ENCODE data around the gene PTCD2. TPM values are rescaled to one million over a fixed set of nuclear protein-coding genes. Genes with fewer than 3 reads are reported as not detected.

PTCD2 gene
- total and polyA plus RNA-seq, 9 of the 15 experiments (the other 6 are each of a cell fraction or from before 2014, with no cell fraction given) = 11.9 to 28.5 (median 18.6) TPM

DNA sequence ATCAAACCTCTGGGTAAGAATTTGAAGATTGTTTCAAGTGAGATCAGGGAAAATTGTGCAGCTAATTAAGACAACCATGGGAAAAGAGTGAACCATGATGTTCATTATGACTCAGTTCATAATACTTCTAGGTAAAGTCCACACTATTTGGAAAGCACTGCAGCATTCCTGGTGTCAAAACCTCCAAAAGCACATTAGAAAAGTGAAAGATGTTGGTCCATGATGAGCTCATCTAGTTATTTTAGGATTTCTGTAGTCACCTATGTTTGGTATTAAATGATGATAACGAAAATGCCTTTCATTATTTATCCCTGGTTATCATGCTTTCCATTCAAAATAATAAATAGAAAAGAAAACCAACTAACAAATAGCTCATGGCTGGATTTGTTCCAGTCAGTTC is 49.1 kb downstream of the PTCD2 start:
- Histone ChIP-seq H3K4me1 (replicated peaks in 1 of 2; ENCODE audit: control insufficient read depth in 2 of 2, insufficient read depth in 2 of 2, low read length in 2 of 2) (no peaks in the 10 kb centered on the region; a peak in 1 of 5 replicates), H3K4me2 (ENCODE audit: insufficient read depth, low read length) (no peak overlapping the region), H3K79me2 (ENCODE audit: control insufficient read depth, insufficient read depth, low read length) (no peaks in the 10 kb centered on the region), H3K9me1 (ENCODE audit: control insufficient read depth, insufficient read depth, low read length) (no peaks in the 10 kb centered on the region), H3K9me3 (replicated peaks; ENCODE audit: control insufficient read depth, insufficient read depth, low read depth, low read length) (no peaks in the 10 kb centered on the region), H3K36me3 (ENCODE audit: control insufficient read depth, insufficient read depth, low read length) (peaks cover 2% of the 10 kb centered on the region; the same call in 1 of the 3 replicates), H3K27me3 (ENCODE audit: control insufficient read depth in 2 of 2, insufficient read depth in 2 of 2, low read length in 2 of 2) (no peaks in the 10 kb centered on the region), H2AFZ (ENCODE audit: low read depth, low read length) (no peak overlapping the region), H4K20me1 (replicated peaks; ENCODE audit: control insufficient read depth, insufficient read depth, low read length) (no peaks in the 10 kb centered on the region), H3K27ac (ENCODE audit: extremely low read depth, low read depth, low read length) (no peak overlapping the region), H3K9ac (ENCODE audit: insufficient read depth in 1 of 2, low read depth in 2 of 2, low read length in 2 of 2) (no peak overlapping the region), H3K4me3 (no peak overlapping the region)
- no TSS peak for BruUV-seq (replicated peaks)
- intact Hi-C loops (cut with micrococcal nuclease) = no loop called here
- no peak for TF ChIP-seq CCNT2 (IDR thresholded peaks at IDR 0.05; ENCODE audit: borderline replicate concordance, extremely low read depth, insufficient read length, low read depth, low read length)
- no peak for TF ChIP-seq ZNF165 (CRISPR knock-in tag; IDR thresholded peaks at IDR 0.05; ENCODE audit: borderline replicate concordance)
- TF ChIP-seq NUFIP1 (IDR thresholded peaks at IDR 0.05; ENCODE audit: partially characterized antibody) = no peak
- TF ChIP-seq SMARCA4 (IDR thresholded peaks at IDR 0.05) = no peak
- TF ChIP-seq MED1 (CRISPR knock-in tag; IDR thresholded peaks at IDR 0.05; ENCODE audit: borderline replicate concordance) = no peak
- no peak for TF ChIP-seq MCM2 (IDR thresholded peaks at IDR 0.05; ENCODE audit: low read depth)
- no peak for TF ChIP-seq SP2 (IDR thresholded peaks at IDR 0.05; ENCODE audit: extremely low read depth, low read depth, low read length, poor library complexity, severe bottlenecking)
- WGBS (ENCODE audit: insufficient coverage, low coverage, missing lambda C conversion rate) = 59% methylated on average over 1 of the region's 1 CpG
- DNase-seq (ENCODE audit: extremely low read depth in 1 of 4, low spot score in 3 of 4) (no peak), ATAC-seq (no peak), FAIRE-seq (no peak)
- in situ Hi-C loops (cut with MboI) = no loop called here
- CTCF ChIA-PET (ENCODE audit: low intra/inter-chr PET ratio) = interaction anchor here (1.2 kb wide), 1 partner anchor 215 kb away, joined by 3 read pairs; no protein-coding TSS in a partner anchor
- POLR2A ChIA-PET = no interaction called here

DNA sequence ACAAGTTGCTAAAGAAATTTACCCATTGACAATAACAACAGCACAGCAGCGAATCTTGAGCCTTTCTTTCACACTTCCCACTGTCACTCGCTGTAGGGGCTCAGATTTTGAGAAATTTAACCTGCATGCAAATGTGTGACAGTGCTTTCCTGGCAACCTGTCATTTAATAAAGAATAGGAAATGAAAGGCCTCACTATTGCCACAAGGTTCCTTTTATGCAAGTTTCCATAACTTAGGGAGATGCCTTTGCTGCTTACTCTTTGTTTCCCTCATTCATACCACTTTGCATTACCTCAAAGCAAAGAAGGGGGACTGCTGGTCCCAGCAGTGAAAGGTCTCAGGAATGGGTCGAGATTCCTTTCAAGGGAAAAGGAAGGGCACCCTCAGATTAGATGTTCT is 49.5 kb downstream of the PTCD2 start:
- 57% methylated on average over 3 of the region's 3 CpGs for WGBS (ENCODE audit: insufficient coverage, low coverage, missing lambda C conversion rate)
- Histone ChIP-seq H3K9ac (ENCODE audit: insufficient read depth in 1 of 2, low read depth in 2 of 2, low read length in 2 of 2) (no peak overlapping the region), H2AFZ (ENCODE audit: low read depth, low read length) (no peak overlapping the region), H3K36me3 (ENCODE audit: control insufficient read depth, insufficient read depth, low read length) (0 out of 3 replicates have a peak, but pooled peaks cover 2% of the 10 kb centered on the region), H4K20me1 (replicated peaks; ENCODE audit: control insufficient read depth, insufficient read depth, low read length) (no peaks in the 10 kb centered on the region), H3K79me2 (ENCODE audit: control insufficient read depth, insufficient read depth, low read length) (no peaks in the 10 kb centered on the region), H3K4me2 (ENCODE audit: insufficient read depth, low read length) (no peak overlapping the region), H3K9me1 (ENCODE audit: control insufficient read depth, insufficient read depth, low read length) (no peaks in the 10 kb centered on the region), H3K27ac (ENCODE audit: extremely low read depth, low read depth, low read length) (no peak overlapping the region), H3K4me1 (replicated peaks in 1 of 2; ENCODE audit: control insufficient read depth in 2 of 2, insufficient read depth in 2 of 2, low read length in 2 of 2) (no peaks in the 10 kb centered on the region; a peak in 1 of 5 replicates), H3K4me3 (no peak overlapping the region), H3K27me3 (ENCODE audit: control insufficient read depth in 2 of 2, insufficient read depth in 2 of 2, low read length in 2 of 2) (no peaks in the 10 kb centered on the region), H3K9me3 (replicated peaks; ENCODE audit: control insufficient read depth, insufficient read depth, low read depth, low read length) (no peaks in the 10 kb centered on the region)
- ATAC-seq = no peak
- ChIA-PET POLR2A (no interaction called here), CTCF (ENCODE audit: low intra/inter-chr PET ratio) (no interaction called here)
- in situ Hi-C loops (cut with MboI) (no loop called here), intact Hi-C loops (cut with micrococcal nuclease) (no loop called here)
- no peak for DNase-seq (ENCODE audit: extremely low read depth in 1 of 4, low spot score in 3 of 4)
- no TSS peak for BruUV-seq (replicated peaks)
- no peak for FAIRE-seq
- TF ChIP-seq HNRNPH1 (optimal IDR thresholded peaks at IDR 0.05; ENCODE audit: low read depth, low read length) = no peak
- TF ChIP-seq ZNF232 (CRISPR knock-in tag; IDR thresholded peaks at IDR 0.05) = no peak
- no peak for TF ChIP-seq PML (IDR thresholded peaks at IDR 0.05; ENCODE audit: low read length)
- no peak for TF ChIP-seq SMC3 (conservative IDR thresholded peaks at IDR 0.05; ENCODE audit: insufficient read depth, low read depth, low read length)
- no peak for TF ChIP-seq KDM2B (CRISPR knock-in tag; IDR thresholded peaks at IDR 0.05)
- no peak for TF ChIP-seq CBX8 (IDR thresholded peaks at IDR 0.05; ENCODE audit: borderline replicate concordance, extremely low read depth, low read depth, low read length, poor library complexity, severe bottlenecking)
- no peak for TF ChIP-seq NUFIP1 (IDR thresholded peaks at IDR 0.05; ENCODE audit: partially characterized antibody)
